NCI-H82 (cell line): ENCODE measurements around the gene CFAP221.
A peak's percentile ranks its signal among the peaks of the same experiment; 100 is the strongest.
"Not testable (repeated sequence)": the region's sequence is repeated elsewhere in the genome, so short reads cannot be mapped to it uniquely, and the experiment has no call there.

Experiments used
- DNase-seq: peaks from one replicate; lab custom pipeline; 2025; lab: John Stamatoyannopoulos, UW

Gene CFAP221

GRCh38 chr2:119586085-119586484 is 41.8 kb downstream of the CFAP221 start:
- DNase-seq = no peak

- DNase-seq = no peak
Measured at GRCh38 chr2:119590873-119591272, 46.6 kb downstream of the CFAP221 start.

GRCh38 chr2:119591523-119591922 is 47.3 kb downstream of the CFAP221 start:
- DNase-seq = no peak

GRCh38 chr2:119592436-119592835 is 48.2 kb downstream of the CFAP221 start:
- DNase-seq = no peak

- no peak for DNase-seq
Measured at GRCh38 chr2:119596638-119597037, 52.4 kb downstream of the CFAP221 start.

- DNase-seq = no peak
Measured at GRCh38 chr2:119598596-119599263, 54.5 kb downstream of the CFAP221 start.

- DNase-seq = no peak
Measured at GRCh38 chr2:119599384-119599783, 55.1 kb downstream of the CFAP221 start.

- DNase-seq = no peak
Measured at GRCh38 chr2:119605096-119605495, 60.8 kb downstream of the CFAP221 start.

- DNase-seq = no peak
Measured at GRCh38 chr2:119606674-119607073, 62.4 kb downstream of the CFAP221 start.

GRCh38 chr2:119608553-119608952 is 64.3 kb downstream of the CFAP221 start:
- DNase-seq = no peak

- DNase-seq = no peak
Measured at GRCh38 chr2:119609337-119609736, 65.1 kb downstream of the CFAP221 start.

GRCh38 chr2:119614140-119614539 is 69.9 kb downstream of the CFAP221 start:
- not testable (repeated sequence) for DNase-seq

- no peak for DNase-seq
Measured at GRCh38 chr2:119616421-119616820, 72.2 kb downstream of the CFAP221 start.

GRCh38 chr2:119617455-119617854 is 73.2 kb downstream of the CFAP221 start:
- DNase-seq = no peak

- DNase-seq = not testable (repeated sequence)
Measured at GRCh38 chr2:119618725-119619124, 74.5 kb downstream of the CFAP221 start.

- no peak for DNase-seq
Measured at GRCh38 chr2:119625226-119625625, 81.0 kb downstream of the CFAP221 start.

GRCh38 chr2:119629323-119629825 is 85.1 kb downstream of the CFAP221 start:
- no peak for DNase-seq

GRCh38 chr2:119630121-119630520 is 85.9 kb downstream of the CFAP221 start:
- no peak for DNase-seq

GRCh38 chr2:119637371-119637770 is 93.1 kb downstream of the CFAP221 start:
- DNase-seq = no peak

GRCh38 chr2:119638246-119638645 is 94.0 kb downstream of the CFAP221 start:
- no peak for DNase-seq

- DNase-seq = peak; percentile 48
Measured at GRCh38 chr2:119638685-119639554, 94.7 kb downstream of the CFAP221 start.

GRCh38 chr2:119641562-119642258 is 97.5 kb downstream of the CFAP221 start:
- DNase-seq = peak; percentile 89
